Mucosa of stomach (tissue), 1 donor: ENCODE measurements around the gene CNIH1.
"Not testable (repeated sequence)": the region's sequence is repeated elsewhere in the genome, so short reads cannot be mapped to it uniquely, and the experiment has no call there.

Source experiments
- H3K27me3 ChIP-seq: one replicate; pipeline ENCODE4 v1.7.0; 2013; ENCODE audit warnings: mild to moderate bottlenecking, low read length; ENCODE audit not compliant: control insufficient read depth, insufficient read depth
- H3K36me3 ChIP-seq: one replicate; pipeline ENCODE4 v1.7.0; 2013; ENCODE audit warnings: low read length; ENCODE audit not compliant: control insufficient read depth, insufficient read depth
- H3K4me1 ChIP-seq: one replicate; pipeline ENCODE4 v1.7.0; 2013; ENCODE audit warnings: mild to moderate bottlenecking, low read length; ENCODE audit not compliant: control insufficient read depth, insufficient read depth
- H3K4me3 ChIP-seq: one replicate; pipeline ENCODE4 v1.7.0; 2013; ENCODE audit warnings: low read length
- H3K9ac ChIP-seq: one replicate; pipeline ENCODE4 v1.7.0; 2013; ENCODE audit warnings: mild to moderate bottlenecking, low read length, moderate library complexity
- H3K9me3 ChIP-seq: one replicate; pipeline ENCODE4 v1.7.0; 2013; ENCODE audit warnings: mild to moderate bottlenecking, low read length, moderate library complexity; ENCODE audit not compliant: control insufficient read depth
- donor health status: Pancreatic carcinoma.

Gene CNIH1

DNA sequence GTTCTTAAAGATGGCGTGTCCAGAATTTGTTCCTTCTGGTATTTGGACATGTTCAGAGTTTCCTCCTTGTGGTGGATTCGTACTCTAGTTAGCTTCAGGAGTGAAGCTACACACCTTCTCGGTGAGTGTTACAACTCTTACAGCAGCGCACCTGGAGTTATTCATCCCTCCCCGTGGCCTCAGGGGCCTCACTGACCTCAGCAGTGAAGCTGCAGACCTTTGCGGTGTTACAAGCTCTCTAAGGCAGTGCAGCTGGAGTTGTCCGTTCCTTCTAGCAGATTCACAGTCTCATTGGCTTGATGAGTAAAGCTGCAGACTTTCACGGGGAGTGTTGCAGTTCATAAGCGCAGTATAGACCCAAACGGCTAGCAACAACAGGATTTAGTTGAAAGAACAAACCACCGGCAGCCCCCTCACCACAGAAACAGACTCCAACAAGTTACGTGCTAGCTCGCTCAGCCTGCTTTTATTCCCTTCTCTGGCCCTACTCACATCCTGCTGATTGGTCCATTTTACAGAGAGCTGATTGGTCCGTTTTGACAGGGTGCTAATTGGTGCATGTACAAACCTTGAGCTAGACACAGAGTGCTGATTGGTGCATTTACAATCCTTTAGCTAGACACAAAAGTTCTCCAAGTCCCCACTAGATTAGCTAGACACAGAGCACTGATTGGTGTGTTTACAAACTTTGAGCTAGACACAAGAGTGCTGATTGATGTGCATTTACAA is 48.9 kb downstream of the CNIH1 start:
- no peak overlapping the region for H3K4me3 ChIP-seq
- no peaks in the 10 kb centered on the region for H3K4me1 ChIP-seq
- no peak overlapping the region for H3K9ac ChIP-seq
- no peaks in the 10 kb centered on the region for H3K36me3 ChIP-seq
- no peaks in the 10 kb centered on the region for H3K27me3 ChIP-seq
- H3K9me3 ChIP-seq = no peaks in the 10 kb centered on the region

DNA sequence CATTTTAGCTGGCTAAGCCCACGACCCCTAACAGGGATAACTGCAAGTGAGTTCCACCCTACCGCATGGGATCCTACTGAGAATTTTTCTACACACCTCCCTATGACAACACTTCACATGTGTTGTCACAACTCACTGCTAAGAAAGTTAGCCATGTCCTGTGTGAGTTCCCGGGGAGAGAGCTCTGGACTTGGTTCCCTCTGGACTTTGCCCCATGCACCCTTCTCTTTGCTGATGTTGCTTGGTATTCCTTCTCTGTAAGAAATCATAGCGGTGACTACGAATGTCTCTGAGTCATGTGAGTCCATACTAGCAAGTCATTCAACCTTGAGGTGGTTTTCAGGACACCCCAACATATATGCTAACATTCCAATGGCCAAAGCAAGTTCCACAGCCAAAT is 53.8 kb downstream of the CNIH1 start:
- H3K9ac ChIP-seq = no peak overlapping the region
- no peaks in the 10 kb centered on the region for H3K36me3 ChIP-seq
- no peaks in the 10 kb centered on the region for H3K9me3 ChIP-seq
- H3K4me3 ChIP-seq = no peak overlapping the region
- H3K27me3 ChIP-seq = no peaks in the 10 kb centered on the region
- H3K4me1 ChIP-seq = no peaks in the 10 kb centered on the region

DNA sequence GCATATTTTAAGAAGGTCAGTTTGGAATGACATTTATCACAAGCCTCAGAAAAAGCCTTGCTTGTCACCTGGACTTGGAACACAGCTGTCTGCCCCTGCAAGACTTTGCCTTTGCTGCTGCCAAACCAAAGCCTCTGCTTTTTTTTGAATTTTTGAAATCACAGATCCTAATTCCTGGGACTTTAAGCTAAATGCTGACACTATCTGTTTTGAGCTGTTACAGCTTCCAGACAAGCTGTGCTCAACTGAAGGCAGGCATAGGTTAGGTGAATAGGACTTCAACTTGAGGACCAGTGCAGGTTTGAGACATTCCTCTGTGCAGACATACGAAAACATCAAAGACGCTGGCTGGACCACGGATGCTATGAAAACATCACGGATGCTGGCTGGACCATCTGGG is 55.6 kb downstream of the CNIH1 start:
- Histone ChIP-seq H3K4me3 (no peak overlapping the region), H3K36me3 (no peaks in the 10 kb centered on the region), H3K9ac (no peak overlapping the region)

DNA sequence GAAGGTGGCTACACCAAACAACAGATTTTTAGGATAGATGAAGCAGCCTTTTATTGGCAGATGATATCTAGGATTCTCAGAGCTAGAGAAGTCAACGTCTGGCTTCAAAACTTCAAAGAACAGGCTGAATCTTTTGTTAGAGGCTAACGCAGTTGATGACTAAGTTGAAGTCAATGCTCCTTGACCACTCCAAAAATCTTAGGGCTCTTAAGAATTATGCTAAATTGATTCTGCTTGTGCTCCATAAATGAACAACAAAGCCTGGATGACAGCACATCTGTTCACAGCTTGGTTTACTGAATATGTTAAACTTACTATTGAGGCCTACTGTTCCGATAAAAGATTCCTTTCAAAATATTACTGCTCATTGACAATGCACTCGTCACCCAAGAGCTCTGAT is 57.3 kb downstream of the CNIH1 start:
- no peaks in the 10 kb centered on the region for H3K4me1 ChIP-seq
- H3K4me3 ChIP-seq = no peak overlapping the region
- no peaks in the 10 kb centered on the region for H3K36me3 ChIP-seq
- H3K9ac ChIP-seq = no peak overlapping the region
- no peaks in the 10 kb centered on the region for H3K9me3 ChIP-seq
- H3K27me3 ChIP-seq = no peaks in the 10 kb centered on the region

More for the DNA sequence above, 55.6 kb downstream of the CNIH1 start:
- Histone ChIP-seq H3K27me3 (no peaks in the 10 kb centered on the region), H3K9me3 (no peaks in the 10 kb centered on the region), H3K4me1 (no peaks in the 10 kb centered on the region)

DNA sequence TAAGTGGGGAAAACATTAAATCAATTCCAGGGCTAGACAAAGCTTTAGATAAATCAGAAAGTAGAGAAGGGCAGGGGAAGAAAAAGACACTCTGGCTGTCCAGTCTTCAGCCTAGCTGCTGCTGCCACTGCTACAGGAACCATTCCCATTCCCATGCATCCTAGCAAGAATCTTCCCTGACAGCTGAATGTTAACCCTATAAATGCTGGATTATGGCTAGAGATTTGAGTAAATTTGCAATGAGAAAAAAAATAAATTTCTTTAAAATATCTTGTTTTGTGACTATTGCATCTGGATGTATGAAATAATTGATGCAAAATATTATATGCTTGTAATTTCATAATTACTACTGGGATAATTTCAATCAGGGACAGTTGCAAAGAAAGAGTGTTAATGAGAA is 59.4 kb downstream of the CNIH1 start:
- H3K9ac ChIP-seq = no peak overlapping the region
- H3K9me3 ChIP-seq = no peaks in the 10 kb centered on the region
- H3K36me3 ChIP-seq = no peaks in the 10 kb centered on the region
- H3K27me3 ChIP-seq = no peaks in the 10 kb centered on the region
- H3K4me1 ChIP-seq = no peaks in the 10 kb centered on the region
- no peak overlapping the region for H3K4me3 ChIP-seq

DNA sequence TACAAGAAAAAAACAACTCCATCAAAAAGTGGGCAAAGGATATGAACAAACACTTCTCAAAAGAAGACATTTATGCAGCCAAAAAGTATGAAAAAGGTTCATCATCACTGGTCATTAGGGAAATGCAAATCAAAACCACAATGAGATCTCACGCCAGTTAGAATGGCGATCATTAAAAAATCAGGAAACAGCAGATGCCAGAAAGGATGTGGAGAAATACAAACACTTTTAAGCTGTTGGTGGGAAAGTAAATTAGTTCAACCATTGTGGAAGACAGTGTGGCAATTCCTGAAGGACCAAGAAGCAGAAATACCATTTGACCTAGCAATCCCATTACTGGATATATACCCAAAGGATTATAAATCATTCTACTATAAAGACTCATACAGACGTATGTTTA is 60.6 kb downstream of the CNIH1 start:
- not testable (repeated sequence) for H3K4me3 ChIP-seq, H3K9me3 ChIP-seq, H3K9ac ChIP-seq, H3K4me1 ChIP-seq, H3K27me3 ChIP-seq, H3K36me3 ChIP-seq

DNA sequence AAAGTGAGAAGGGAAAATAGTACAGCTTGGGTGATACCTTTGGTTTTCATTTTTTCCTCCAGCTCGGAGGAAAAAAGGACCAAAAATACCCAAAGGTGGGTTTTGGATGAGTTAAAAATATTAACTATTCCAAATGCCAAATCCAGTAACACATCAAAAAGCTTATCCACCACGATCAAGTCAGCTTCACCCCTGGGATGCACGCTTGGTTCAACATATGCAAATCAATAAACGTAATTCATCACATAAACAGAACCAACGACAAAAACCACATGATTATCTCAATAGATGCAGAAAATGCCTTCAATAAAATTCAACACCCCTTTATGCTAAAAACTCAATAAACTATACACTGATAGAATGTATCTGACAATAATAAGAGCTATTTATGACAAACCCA is 62.3 kb downstream of the CNIH1 start:
- not testable (repeated sequence) for H3K4me1 ChIP-seq, H3K9ac ChIP-seq, H3K36me3 ChIP-seq, H3K27me3 ChIP-seq, H3K4me3 ChIP-seq, H3K9me3 ChIP-seq

DNA sequence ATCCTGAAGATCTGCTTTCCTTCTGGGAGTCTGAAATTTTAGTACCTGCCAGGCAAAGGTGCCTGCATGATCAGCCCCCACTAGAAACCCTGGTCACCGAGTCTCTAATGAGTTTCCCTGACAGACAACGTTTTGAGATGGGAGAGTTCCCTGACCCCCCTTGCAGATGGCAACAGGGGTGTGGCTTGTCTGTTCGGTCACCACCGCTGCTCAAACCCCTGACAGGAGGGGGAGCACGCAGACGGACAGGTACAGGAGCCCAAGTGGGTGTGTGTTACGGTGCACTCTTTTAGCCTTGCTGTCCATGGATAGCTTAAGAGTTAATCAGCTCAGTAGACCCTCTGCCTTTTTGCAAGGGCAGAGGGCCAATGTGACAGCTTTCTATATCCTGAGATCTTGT is 63.7 kb downstream of the CNIH1 start:
- H3K27me3 ChIP-seq = no peaks in the 10 kb centered on the region
- no peaks in the 10 kb centered on the region for H3K4me1 ChIP-seq
- H3K9ac ChIP-seq = no peak overlapping the region
- H3K9me3 ChIP-seq = no peaks in the 10 kb centered on the region
- no peaks in the 10 kb centered on the region for H3K36me3 ChIP-seq
- H3K4me3 ChIP-seq = no peak overlapping the region

DNA sequence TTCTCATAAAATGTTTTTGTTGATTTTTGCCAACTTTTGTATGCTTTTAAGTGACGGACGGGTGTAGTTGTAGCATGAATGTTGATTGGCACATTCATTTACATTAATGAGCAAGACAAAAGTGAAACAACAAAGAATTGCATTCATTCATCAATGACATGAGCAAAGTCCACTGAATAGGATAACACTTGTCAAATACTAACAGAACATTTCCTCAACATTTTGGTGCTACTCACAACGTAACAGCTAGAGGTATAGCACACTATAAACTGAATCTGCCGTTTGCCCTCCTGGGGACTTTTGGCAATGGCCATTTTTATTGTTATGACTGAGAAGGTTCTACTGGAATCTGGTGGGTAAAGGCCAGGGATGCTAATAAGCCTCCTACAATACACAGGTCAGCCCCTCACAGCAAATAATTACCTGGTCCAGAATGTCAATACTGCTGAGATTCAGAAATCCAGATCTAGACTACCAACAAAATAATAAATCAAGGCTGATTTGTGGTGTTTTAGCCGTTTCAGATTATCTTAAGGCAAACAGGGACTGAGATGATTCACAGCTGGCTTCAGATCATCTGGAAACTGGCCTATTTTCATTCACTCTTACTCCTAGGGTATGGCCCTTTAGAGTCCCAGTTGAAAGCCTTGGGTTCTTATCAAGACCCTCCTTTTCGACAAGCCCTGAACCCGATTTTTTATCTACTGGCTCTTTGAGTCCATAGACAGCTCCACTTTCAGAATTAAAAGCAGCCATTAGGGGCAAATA is 66.9 kb downstream of the CNIH1 start:
- no peak overlapping the region for H3K9ac ChIP-seq
- H3K27me3 ChIP-seq = no peaks in the 10 kb centered on the region
- H3K36me3 ChIP-seq = no peaks in the 10 kb centered on the region
- no peak overlapping the region for H3K4me3 ChIP-seq
- no peaks in the 10 kb centered on the region for H3K4me1 ChIP-seq
- no peaks in the 10 kb centered on the region for H3K9me3 ChIP-seq
